Esophagus squamous epithelium (tissue), 4 donors: ENCODE data around the gene CRYBA4.

Experiments
- POLR2A ChIP-seq, 4 donors: fragments of 450-650 bp; IDR thresholded peaks; one replicate each; pipeline ENCODE4 v1.6.1; 2017; ENCODE audit warnings: antibody characterized with exemption in 4 of 4, mild to moderate bottlenecking in 4 of 4, moderate library complexity in 3 of 4
- TF ChIP-seq, protein P1 (sequence below), 6 experiments: fragments of 450-650 bp in 4 of 6; fragments of 200-600 bp in 2 of 6; sonication (generic) in 2 of 6; IDR thresholded peaks; one replicate each; pipeline ENCODE4 v1.5.1; 2016 to 2019; ENCODE audit warnings: antibody characterized with exemption in 6 of 6, mild to moderate bottlenecking in 4 of 6, moderate library complexity in 4 of 6

DNA sequence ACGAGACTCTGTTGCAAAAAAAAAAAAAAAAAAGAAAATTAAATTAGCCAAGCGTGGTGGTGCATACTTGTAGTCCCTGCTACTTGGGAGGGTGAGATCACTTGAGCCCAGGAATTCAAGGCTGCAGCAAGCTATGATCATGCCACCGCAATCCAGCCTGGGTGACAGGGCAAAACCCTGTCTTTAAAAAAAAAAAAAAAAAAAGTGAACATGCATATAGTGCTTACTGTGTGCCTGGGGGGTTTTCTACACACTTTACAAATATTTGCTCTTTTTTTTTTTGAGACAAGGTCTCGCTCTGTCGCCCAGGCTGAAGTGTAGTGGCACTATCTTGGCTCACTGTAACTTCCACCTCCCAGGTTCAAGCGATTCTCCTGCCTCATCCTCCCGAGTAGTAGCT lies 44.7 kb upstream of the CRYBA4 start:
- TF ChIP-seq, protein P1, sequence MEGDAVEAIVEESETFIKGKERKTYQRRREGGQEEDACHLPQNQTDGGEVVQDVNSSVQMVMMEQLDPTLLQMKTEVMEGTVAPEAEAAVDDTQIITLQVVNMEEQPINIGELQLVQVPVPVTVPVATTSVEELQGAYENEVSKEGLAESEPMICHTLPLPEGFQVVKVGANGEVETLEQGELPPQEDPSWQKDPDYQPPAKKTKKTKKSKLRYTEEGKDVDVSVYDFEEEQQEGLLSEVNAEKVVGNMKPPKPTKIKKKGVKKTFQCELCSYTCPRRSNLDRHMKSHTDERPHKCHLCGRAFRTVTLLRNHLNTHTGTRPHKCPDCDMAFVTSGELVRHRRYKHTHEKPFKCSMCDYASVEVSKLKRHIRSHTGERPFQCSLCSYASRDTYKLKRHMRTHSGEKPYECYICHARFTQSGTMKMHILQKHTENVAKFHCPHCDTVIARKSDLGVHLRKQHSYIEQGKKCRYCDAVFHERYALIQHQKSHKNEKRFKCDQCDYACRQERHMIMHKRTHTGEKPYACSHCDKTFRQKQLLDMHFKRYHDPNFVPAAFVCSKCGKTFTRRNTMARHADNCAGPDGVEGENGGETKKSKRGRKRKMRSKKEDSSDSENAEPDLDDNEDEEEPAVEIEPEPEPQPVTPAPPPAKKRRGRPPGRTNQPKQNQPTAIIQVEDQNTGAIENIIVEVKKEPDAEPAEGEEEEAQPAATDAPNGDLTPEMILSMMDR (IDR thresholded peaks at IDR 0.05): no peak
- no peak for TF ChIP-seq POLR2A (IDR thresholded peaks at IDR 0.05)
